Gastrocnemius medialis (tissue), 4 donors: ENCODE results near the gene RITA1. TPM values are rescaled to one million over a fixed set of nuclear protein-coding genes. Genes with fewer than 3 reads are reported as not detected.
A peak's percentile ranks its signal among the peaks of the same experiment; 100 is the strongest.

Source experiments
- ATAC-seq, 2 donors: fragments of 150-250 bp; one replicate each; pipeline ENCODE4 v1.9.1; 2016
- DNase-seq, 2 donors: peaks; one replicate each; pipeline ENCODE4 v3.0.0-alpha.2; 2019
- H3K27ac ChIP-seq, 4 donors: fragments of 200-600 bp; sonication (generic); 1 replicate in 1 of 4; 2 replicates in 3 of 4; pipeline ENCODE4 v1.5.1; 2016 to 2018; ENCODE audit warnings: mild to moderate bottlenecking in 2 of 4, moderate library complexity in 1 of 4
- H3K27me3 ChIP-seq, 3 donors: fragments of 200-600 bp; sonication (generic) in 2 of 3; 1 replicate in 1 of 3; 2 replicates in 2 of 3; pipeline versions ENCODE4 v1.5.1 to v1.6.0; 2016 to 2019; ENCODE audit warnings: mild to moderate bottlenecking in 1 of 3, moderate library complexity in 1 of 3
- H3K36me3 ChIP-seq, 2 donors: fragments of 200-600 bp; sonication (generic) in 1 of 2; one replicate each; pipeline ENCODE4 v1.5.1; 2017 to 2018
- H3K4me1 ChIP-seq, 2 donors: fragments of 200-600 bp; sonication (generic) in 1 of 2; one replicate each; pipeline ENCODE4 v1.5.1; 2016 to 2017; ENCODE audit warnings: mild to moderate bottlenecking in 2 of 2
- H3K4me3 ChIP-seq, 4 donors: fragments of 200-600 bp; sonication (generic) in 3 of 4; 1 replicate in 1 of 4; 2 replicates in 3 of 4; pipeline ENCODE4 v1.5.1; 2016 to 2019; ENCODE audit warnings: mild to moderate bottlenecking in 2 of 4
- H3K9me3 ChIP-seq, 3 donors: fragments of 200-600 bp; sonication (generic) in 2 of 3; 1 replicate in 1 of 3; 2 replicates in 2 of 3; pipeline ENCODE4 v1.5.1; 2016 to 2019
- POLR2A ChIP-seq, 2 donors: fragments of 450-650 bp; IDR thresholded peaks; one replicate each; pipeline ENCODE4 v1.6.1; 2017; ENCODE audit warnings: antibody characterized with exemption in 2 of 2, mild to moderate bottlenecking in 2 of 2, moderate library complexity in 2 of 2
- in situ Hi-C, 4 donors: fragments of 200-750 bp; cut with MboI; loops; one replicate each; pipeline versions ENCODE4 v1.15.0 to v1.8.0; 2017; ENCODE audit warnings: low sequenced_read_pairs in 4 of 4
- intact Hi-C: fragments of 100-400 bp; cut with DNase I; formaldehyde crosslinking; loops from one replicate; pipeline ENCODE4 v1.15.1; 2023; ENCODE audit warnings: low total_unique reads
- total RNA-seq, 4 donors: library from RNA; depleted of rRNA; stranded (reverse); fragments of >200 nt; gene quantifications; one replicate each; pipeline versions ENCODE4 v1.1.0 to v1.2.3, GENCODE V29; 2016
- TF ChIP-seq, protein P1 (sequence below), 5 experiments: fragments of 450-650 bp in 3 of 5; fragments of 200-600 bp in 2 of 5; sonication (generic) in 2 of 5; IDR thresholded peaks in 4 of 5; conservative IDR thresholded peaks in 1 of 5; 1 replicate in 4 of 5; 2 replicates in 1 of 5; pipeline ENCODE4 v1.5.1; 2016 to 2019; ENCODE audit warnings: antibody characterized with exemption in 5 of 5, mild to moderate bottlenecking in 3 of 5, moderate library complexity in 3 of 5

Gene RITA1
- total RNA-seq, 4 donors from 2014 or later, result 17.7 to 31.2 (median 23.1) TPM

DNA sequence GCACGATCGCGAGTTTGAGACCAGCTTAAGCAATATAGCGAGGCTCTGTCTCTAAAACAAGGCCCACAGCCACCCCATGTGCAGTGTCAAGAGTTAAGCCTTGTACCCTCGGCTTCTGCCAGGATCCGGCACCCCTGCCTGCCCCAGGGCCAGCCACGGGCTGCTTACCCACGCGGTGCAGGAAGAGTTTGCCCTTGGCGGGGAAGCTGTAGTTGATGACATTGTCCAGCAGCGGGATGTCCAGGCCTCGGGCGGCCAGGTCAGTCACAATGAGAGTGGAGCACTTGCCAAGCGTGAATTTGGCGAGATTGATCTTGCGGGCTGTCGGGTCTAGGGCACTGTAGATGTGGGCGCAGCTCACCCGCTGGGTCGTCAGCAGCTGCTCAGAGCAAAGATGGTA, 13.3 kb upstream of the RITA1 start:
- DNase-seq, result no peak

GRCh38 chr12:113173081-113173698, 12.3 kb upstream of the RITA1 start:
- Histone ChIP-seq H3K4me1 (no peaks in the 10 kb centered on the region), H3K27ac (no peak overlapping the region), H3K36me3 (peaks cover 3 to 97% of the 10 kb centered on the region in 2 donors), H3K4me3 (no peak overlapping the region), H3K27me3 (no peaks in the 10 kb centered on the region), H3K9me3 (no peaks in the 10 kb centered on the region)
- ATAC-seq, result no peak
- intact Hi-C loops (loop anchor here (5.0 kb wide), 1 partner anchor 126 kb away; no protein-coding TSS in a partner anchor), in situ Hi-C loops (no loop called here)
- no peak for TF ChIP-seq POLR2A (IDR thresholded peaks at IDR 0.05)
- TF ChIP-seq, protein P1, sequence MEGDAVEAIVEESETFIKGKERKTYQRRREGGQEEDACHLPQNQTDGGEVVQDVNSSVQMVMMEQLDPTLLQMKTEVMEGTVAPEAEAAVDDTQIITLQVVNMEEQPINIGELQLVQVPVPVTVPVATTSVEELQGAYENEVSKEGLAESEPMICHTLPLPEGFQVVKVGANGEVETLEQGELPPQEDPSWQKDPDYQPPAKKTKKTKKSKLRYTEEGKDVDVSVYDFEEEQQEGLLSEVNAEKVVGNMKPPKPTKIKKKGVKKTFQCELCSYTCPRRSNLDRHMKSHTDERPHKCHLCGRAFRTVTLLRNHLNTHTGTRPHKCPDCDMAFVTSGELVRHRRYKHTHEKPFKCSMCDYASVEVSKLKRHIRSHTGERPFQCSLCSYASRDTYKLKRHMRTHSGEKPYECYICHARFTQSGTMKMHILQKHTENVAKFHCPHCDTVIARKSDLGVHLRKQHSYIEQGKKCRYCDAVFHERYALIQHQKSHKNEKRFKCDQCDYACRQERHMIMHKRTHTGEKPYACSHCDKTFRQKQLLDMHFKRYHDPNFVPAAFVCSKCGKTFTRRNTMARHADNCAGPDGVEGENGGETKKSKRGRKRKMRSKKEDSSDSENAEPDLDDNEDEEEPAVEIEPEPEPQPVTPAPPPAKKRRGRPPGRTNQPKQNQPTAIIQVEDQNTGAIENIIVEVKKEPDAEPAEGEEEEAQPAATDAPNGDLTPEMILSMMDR (IDR thresholded peaks at IDR 0.05 in 4 of 5, conservative IDR thresholded peaks at IDR 0.05 in 1 of 5), result no peak
- DNase-seq, result no peak

More for the DNA sequence above, 13.3 kb upstream of the RITA1 start:
- in situ Hi-C loops (no loop called here), intact Hi-C loops (loop anchor here (5.0 kb wide), 1 partner anchor 125 kb away; no protein-coding TSS in a partner anchor)
- Histone ChIP-seq H3K9me3 (no peaks in the 10 kb centered on the region), H3K4me1 (no peaks in the 10 kb centered on the region), H3K27ac (no peak overlapping the region), H3K36me3 (peaks cover 3 to 97% of the 10 kb centered on the region in 2 donors), H3K4me3 (no peak overlapping the region), H3K27me3 (no peaks in the 10 kb centered on the region)
- no peak for ATAC-seq
- TF ChIP-seq, protein P1 (IDR thresholded peaks at IDR 0.05 in 4 of 5, conservative IDR thresholded peaks at IDR 0.05 in 1 of 5), result no peak
- no peak for TF ChIP-seq POLR2A (IDR thresholded peaks at IDR 0.05)

DNA sequence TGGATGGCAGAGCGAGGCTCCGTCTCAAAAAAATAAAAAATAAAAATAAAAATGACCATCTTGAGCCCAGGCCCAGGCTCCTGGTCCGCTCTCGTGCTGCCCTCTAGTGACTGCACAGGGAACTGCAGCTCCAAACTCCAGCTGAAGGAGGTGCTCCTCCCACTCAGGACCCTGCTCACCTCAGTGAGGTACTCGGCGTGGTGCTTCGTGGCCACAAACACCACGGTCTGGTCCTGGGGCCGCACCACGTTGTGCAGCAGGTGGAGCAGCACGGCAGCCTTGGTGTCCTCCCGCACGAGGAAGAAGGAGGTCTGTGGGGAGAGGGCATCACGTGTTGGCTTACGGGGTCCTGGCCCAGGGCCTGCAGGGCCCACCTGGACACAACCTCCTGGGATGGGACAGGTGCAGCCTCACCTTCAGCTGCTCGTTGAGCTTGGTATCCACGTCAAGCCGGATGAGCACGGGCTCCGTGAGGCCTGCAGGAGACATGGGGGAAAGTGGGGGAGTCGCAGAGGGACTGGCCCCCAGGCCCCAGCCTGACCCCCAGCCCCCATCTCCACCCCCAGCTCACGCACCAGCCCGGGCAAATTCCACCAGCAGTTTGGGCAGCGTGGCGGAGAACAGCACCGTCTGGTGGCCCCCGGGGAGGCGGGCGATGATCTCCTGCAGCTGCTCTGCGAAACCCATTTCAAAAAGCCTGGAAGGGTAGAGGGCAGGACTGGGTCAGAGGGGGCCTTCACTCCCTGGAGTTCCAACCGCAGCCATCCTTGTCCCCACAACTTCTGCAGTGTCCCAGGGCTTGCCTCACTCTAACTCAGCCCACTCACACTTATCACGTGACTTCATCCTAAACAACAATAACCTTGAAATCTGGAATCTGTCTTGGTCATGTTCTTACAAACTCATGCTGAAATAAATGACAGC, 10.8 kb upstream of the RITA1 start:
- H3K27me3 ChIP-seq, result no peaks in the 10 kb centered on the region
- in situ Hi-C loops (loop anchor here in 1 of 4 donors (25.0 kb wide), 1 partner anchor 138 kb away; no protein-coding TSS in a partner anchor), intact Hi-C loops (loop anchor here (5.0 kb wide), 1 partner anchor 127 kb away; no protein-coding TSS in a partner anchor)
- H3K4me3 ChIP-seq, result no peak overlapping the region
- peaks cover 0 to 97% of the 10 kb centered on the region in 2 donors for H3K36me3 ChIP-seq
- no peaks in the 10 kb centered on the region for H3K9me3 ChIP-seq
- DNase-seq (peak in 1 of 2 donors; percentile 38), ATAC-seq (peak in 1 of 2 donors; percentile 69)
- no peaks in the 10 kb centered on the region for H3K4me1 ChIP-seq
- TF ChIP-seq POLR2A (IDR thresholded peaks at IDR 0.05), result no peak
- TF ChIP-seq, protein P1 (IDR thresholded peaks at IDR 0.05 in 4 of 5, conservative IDR thresholded peaks at IDR 0.05 in 1 of 5), result peak; percentile 62 to 97 (median 86)
- H3K27ac ChIP-seq, result no peak overlapping the region

DNA sequence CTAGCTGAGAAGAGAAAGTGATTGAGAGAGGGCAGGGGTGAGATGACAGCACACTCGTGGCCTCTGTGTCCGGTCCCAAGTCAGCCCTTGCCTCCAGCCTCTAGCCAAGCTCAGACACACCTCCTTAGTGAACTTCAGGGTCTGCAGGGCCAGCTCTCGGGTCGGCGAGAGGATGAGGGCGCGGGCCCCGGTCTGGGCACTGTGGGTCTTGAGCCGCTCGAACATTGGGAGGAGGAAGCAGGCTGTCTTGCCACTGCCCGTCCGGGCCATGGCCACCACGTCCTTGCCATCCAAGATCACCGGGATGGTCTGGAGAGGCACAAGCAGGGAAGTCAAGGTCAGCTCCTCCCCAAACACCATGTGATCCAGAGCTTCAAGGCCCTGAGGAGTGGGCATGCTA, 6.5 kb upstream of the RITA1 start:
- DNase-seq, result no peak
- in situ Hi-C loops (loop anchor here in 1 of 4 donors (25.0 kb wide), 1 partner anchor 133 kb away; no protein-coding TSS in a partner anchor), intact Hi-C loops (no loop called here)
- Histone ChIP-seq H3K27ac (no peak overlapping the region), H3K36me3 (peaks cover 0 to 68% of the 10 kb centered on the region in 2 donors), H3K4me1 (peaks cover 4 to 5% of the 10 kb centered on the region in 2 donors), H3K4me3 (no peak overlapping the region), H3K9me3 (no peaks in the 10 kb centered on the region), H3K27me3 (no peaks in the 10 kb centered on the region)
- no peak for ATAC-seq
- TF ChIP-seq POLR2A (IDR thresholded peaks at IDR 0.05), result no peak
- TF ChIP-seq, protein P1 (IDR thresholded peaks at IDR 0.05 in 4 of 5, conservative IDR thresholded peaks at IDR 0.05 in 1 of 5), result no peak
